ENCODE data around the gene AKAP9. TPM values are rescaled to one million over a fixed set of nuclear protein-coding genes. Genes with fewer than 3 reads are reported as not detected.

AKAP9 gene
- total and polyA plus RNA-seq, 3 donors from 2014 or later = 6.7 to 69.0 (median 67.3) TPM

- Histone ChIP-seq H3K9me3 (no peaks in the 10 kb centered on the region), H3K4me3 (no peak overlapping the region), H3K4me1 (no peaks in the 10 kb centered on the region), H3K27ac (no peak overlapping the region), H3K36me3 (ENCODE audit: low read depth, missing control alignments) (peaks cover 4% of the 10 kb centered on the region), H3K27me3 (no peaks in the 10 kb centered on the region)
- TF ChIP-seq, protein P1, sequence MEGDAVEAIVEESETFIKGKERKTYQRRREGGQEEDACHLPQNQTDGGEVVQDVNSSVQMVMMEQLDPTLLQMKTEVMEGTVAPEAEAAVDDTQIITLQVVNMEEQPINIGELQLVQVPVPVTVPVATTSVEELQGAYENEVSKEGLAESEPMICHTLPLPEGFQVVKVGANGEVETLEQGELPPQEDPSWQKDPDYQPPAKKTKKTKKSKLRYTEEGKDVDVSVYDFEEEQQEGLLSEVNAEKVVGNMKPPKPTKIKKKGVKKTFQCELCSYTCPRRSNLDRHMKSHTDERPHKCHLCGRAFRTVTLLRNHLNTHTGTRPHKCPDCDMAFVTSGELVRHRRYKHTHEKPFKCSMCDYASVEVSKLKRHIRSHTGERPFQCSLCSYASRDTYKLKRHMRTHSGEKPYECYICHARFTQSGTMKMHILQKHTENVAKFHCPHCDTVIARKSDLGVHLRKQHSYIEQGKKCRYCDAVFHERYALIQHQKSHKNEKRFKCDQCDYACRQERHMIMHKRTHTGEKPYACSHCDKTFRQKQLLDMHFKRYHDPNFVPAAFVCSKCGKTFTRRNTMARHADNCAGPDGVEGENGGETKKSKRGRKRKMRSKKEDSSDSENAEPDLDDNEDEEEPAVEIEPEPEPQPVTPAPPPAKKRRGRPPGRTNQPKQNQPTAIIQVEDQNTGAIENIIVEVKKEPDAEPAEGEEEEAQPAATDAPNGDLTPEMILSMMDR (IDR thresholded peaks at IDR 0.05) = no peak
- no peak for TF ChIP-seq POLR2A (IDR thresholded peaks at IDR 0.05)
- WGBS, 2 donors = 83 to 95% methylated on average over 3 of the region's 3 CpGs
- no peak for DNase-seq
- intact Hi-C loops (cut with DNase I; ENCODE audit: low total_unique reads) = no loop called here
These were observed 53.3 kb downstream of the AKAP9 start for GRCh38 chr7:91993976-91994375.

GRCh38 chr7:91995391-91996105, 54.9 kb downstream of the AKAP9 start:
- Histone ChIP-seq H3K36me3 (ENCODE audit: low read depth, missing control alignments) (peaks cover 4% of the 10 kb centered on the region), H3K4me3 (no peak overlapping the region), H3K4me1 (no peaks in the 10 kb centered on the region), H3K27me3 (no peaks in the 10 kb centered on the region), H3K9me3 (no peaks in the 10 kb centered on the region), H3K27ac (no peak overlapping the region)
- 84 to 85% methylated on average over 2 of the region's 2 CpGs for WGBS, 2 donors
- intact Hi-C loops (cut with DNase I; ENCODE audit: low total_unique reads) = no loop called here
- DNase-seq = no peak
- TF ChIP-seq, protein P1 (IDR thresholded peaks at IDR 0.05) = no peak
- TF ChIP-seq POLR2A (IDR thresholded peaks at IDR 0.05) = no peak

- Histone ChIP-seq H3K9me3 (no peaks in the 10 kb centered on the region), H3K36me3 (ENCODE audit: low read depth, missing control alignments) (peaks cover 4% of the 10 kb centered on the region)
- intact Hi-C loops (cut with DNase I; ENCODE audit: low total_unique reads) = no loop called here
These were observed 59.2 kb downstream of the AKAP9 start for GRCh38 chr7:91999631-92000565.

GRCh38 chr7:92002720-92003119, 62.1 kb downstream of the AKAP9 start:
- TF ChIP-seq, protein P1 (IDR thresholded peaks at IDR 0.05) = no peak
- no peak for TF ChIP-seq POLR2A (IDR thresholded peaks at IDR 0.05)
- no peak for DNase-seq
- 71 to 82% methylated on average over 1 of the region's 1 CpG for WGBS, 2 donors
- no peaks in the 10 kb centered on the region for H3K27me3 ChIP-seq
- no peak overlapping the region for H3K27ac ChIP-seq
- intact Hi-C loops (cut with DNase I; ENCODE audit: low total_unique reads) = no loop called here
- no peaks in the 10 kb centered on the region for H3K4me1 ChIP-seq
- no peaks in the 10 kb centered on the region for H3K36me3 ChIP-seq (ENCODE audit: low read depth, missing control alignments)
- H3K9me3 ChIP-seq = no peaks in the 10 kb centered on the region
- no peak overlapping the region for H3K4me3 ChIP-seq

More at GRCh38 chr7:91999631-92000565, 59.2 kb downstream of the AKAP9 start:
- TF ChIP-seq, protein P1 (IDR thresholded peaks at IDR 0.05) = no peak
- no peak for TF ChIP-seq POLR2A (IDR thresholded peaks at IDR 0.05)
- 94 to 97% methylated on average over 2 of the region's 2 CpGs for WGBS, 2 donors
- Histone ChIP-seq H3K27me3 (no peaks in the 10 kb centered on the region), H3K4me3 (no peak overlapping the region), H3K27ac (no peak overlapping the region), H3K4me1 (no peaks in the 10 kb centered on the region)
- no peak for DNase-seq
